Liver (tissue), 9 donors: ENCODE results near the gene CARM1. TPM values are rescaled to one million over a fixed set of nuclear protein-coding genes. Genes with fewer than 3 reads are reported as not detected.

Source experiments
- DNase-seq: peaks from one replicate; pipeline ENCODE4 v3.0.0-alpha.2; 2017; ENCODE audit warnings: low spot score
- H3K27ac ChIP-seq, 2 donors: one replicate each; pipeline ENCODE4 v1.7.0; 2013; ENCODE audit warnings: inconsistent platforms in 2 of 2, low read length in 2 of 2, control low read depth in 1 of 2, low read depth in 1 of 2, mild to moderate bottlenecking in 1 of 2
- H3K27me3 ChIP-seq, 4 donors: one replicate each; pipeline versions ENCODE4 v1.6.1 to v1.7.0; 2013; ENCODE audit warnings: low read length in 3 of 4, inconsistent platforms in 1 of 4, mild to moderate bottlenecking in 1 of 4, moderate library complexity in 1 of 4; ENCODE audit not compliant: control insufficient read depth in 4 of 4, insufficient read depth in 4 of 4
- H3K36me3 ChIP-seq, 4 donors: one replicate each; pipeline versions ENCODE4 v1.6.1 to v1.7.0; 2013; ENCODE audit warnings: low read length in 3 of 4, mild to moderate bottlenecking in 3 of 4, low read depth in 1 of 4, moderate library complexity in 1 of 4; ENCODE audit not compliant: control insufficient read depth in 4 of 4, insufficient read depth in 3 of 4
- H3K4me1 ChIP-seq, 4 donors: one replicate each; pipeline versions ENCODE4 v1.6.1 to v1.7.0; 2013; ENCODE audit warnings: low read length in 3 of 4, mild to moderate bottlenecking in 3 of 4, moderate library complexity in 1 of 4; ENCODE audit not compliant: control insufficient read depth in 4 of 4, insufficient read depth in 4 of 4
- H3K4me3 ChIP-seq, 3 donors: one replicate each; pipeline versions ENCODE4 v1.6.1 to v1.7.0; 2013; ENCODE audit warnings: low read length in 3 of 3, control low read depth in 1 of 3, low read depth in 1 of 3, mild to moderate bottlenecking in 1 of 3
- H3K9ac ChIP-seq, 2 donors: one replicate each; pipeline ENCODE4 v1.7.0; 2013; ENCODE audit warnings: low read length in 2 of 2, mild to moderate bottlenecking in 2 of 2, moderate library complexity in 2 of 2, control low read depth in 1 of 2, low read depth in 1 of 2
- H3K9me3 ChIP-seq, 4 donors: one replicate each; pipeline versions ENCODE4 v1.6.1 to v1.7.0; 2013; ENCODE audit warnings: low read length in 3 of 4; ENCODE audit not compliant: control insufficient read depth in 4 of 4
- ATF3 ChIP-seq: IDR thresholded peaks from 2 replicates; pipeline ENCODE4 v1.6.1; 2016; ENCODE audit warnings: antibody characterized with exemption
- CTCF ChIP-seq: fragments of 150-350 bp; IDR thresholded peaks from 2 replicates; pipeline ENCODE4 v1.5.1; 2017; ENCODE audit warnings: improper control_type of control experiment, low read depth, low read length; ENCODE audit not compliant: missing input control
- EGR1 ChIP-seq, 2 donors: IDR thresholded peaks; 2 replicates each; pipeline ENCODE4 v1.6.1; 2016 to 2018; ENCODE audit warnings: antibody characterized with exemption in 2 of 2, low read depth in 2 of 2
- FOXA1 ChIP-seq: IDR thresholded peaks from 2 replicates; pipeline ENCODE4 v1.6.1; 2016; ENCODE audit warnings: antibody characterized with exemption
- FOXA2 ChIP-seq: IDR thresholded peaks from 2 replicates; pipeline ENCODE4 v1.6.1; 2016; ENCODE audit warnings: antibody characterized with exemption
- GABPA ChIP-seq, 2 donors: IDR thresholded peaks in 1 of 2; conservative IDR thresholded peaks in 1 of 2; 2 replicates each; pipeline ENCODE4 v1.6.1; 2016; ENCODE audit warnings: antibody characterized with exemption in 2 of 2, mild to moderate bottlenecking in 1 of 2, moderate library complexity in 1 of 2
- HNF4A ChIP-seq, 2 donors: conservative IDR thresholded peaks; 2 replicates each; pipeline ENCODE4 v1.6.1; 2016; ENCODE audit warnings: antibody characterized with exemption in 2 of 2, mild to moderate bottlenecking in 2 of 2
- HNF4G ChIP-seq: IDR thresholded peaks from 2 replicates; pipeline ENCODE4 v1.6.1; 2016; ENCODE audit warnings: antibody characterized with exemption
- MAX ChIP-seq: IDR thresholded peaks from 2 replicates; pipeline ENCODE4 v1.6.1; 2016; ENCODE audit warnings: antibody characterized with exemption
- NR2F2 ChIP-seq: IDR thresholded peaks from 2 replicates; pipeline ENCODE4 v1.6.1; 2016; ENCODE audit warnings: antibody characterized with exemption
- RAD21 ChIP-seq, 2 donors: IDR thresholded peaks; 2 replicates each; pipeline ENCODE4 v1.6.1; 2016; ENCODE audit warnings: antibody characterized with exemption in 2 of 2, mild to moderate bottlenecking in 2 of 2
- REST ChIP-seq: IDR thresholded peaks from 2 replicates; pipeline ENCODE4 v1.6.1; 2016; ENCODE audit warnings: antibody characterized with exemption, mild to moderate bottlenecking
- RXRA ChIP-seq, 2 donors: IDR thresholded peaks; 2 replicates each; pipeline ENCODE4 v1.6.1; 2017 to 2018; ENCODE audit warnings: antibody characterized with exemption in 2 of 2, mild to moderate bottlenecking in 1 of 2
- SP1 ChIP-seq: IDR thresholded peaks from 2 replicates; pipeline ENCODE4 v1.6.1; 2018; ENCODE audit warnings: antibody characterized with exemption, mild to moderate bottlenecking
- TAF1 ChIP-seq: conservative IDR thresholded peaks from 2 replicates; pipeline ENCODE4 v1.6.1; 2016; ENCODE audit warnings: antibody characterized with exemption, mild to moderate bottlenecking
- YY1 ChIP-seq: IDR thresholded peaks from 2 replicates; pipeline ENCODE4 v1.6.1; 2016; ENCODE audit warnings: antibody characterized with exemption, mild to moderate bottlenecking
- ZBTB33 ChIP-seq: IDR thresholded peaks from 2 replicates; pipeline ENCODE4 v1.6.1; 2016; ENCODE audit warnings: antibody characterized with exemption
- WGBS: extraction: QIAGEN DNeasy Blood & Tissue Kit; methylation state at CpG from one replicate; pipeline ENCODE4 v1.1.7; 2013; 5-methylcytosine and 5-hydroxymethylcytosine counted together
- polyA plus RNA-seq, 2 donors: library from polyadenylated mRNA; stranded (reverse) in 1 of 2; unstranded in 1 of 2; fragments of 200-250 nt in 1 of 2; fragments of >200 nt in 1 of 2; fragmentation: Nextera tagmentation in 1 of 2; extraction: Ambion mirVana in 1 of 2; gene quantifications; one replicate each; pipeline versions ENCODE4 v1.2.1 to v1.2.3, GENCODE V29; 2013 to 2015
- total RNA-seq, 2 donors: library from RNA; depleted of rRNA; stranded (reverse); fragments of >200 nt; gene quantifications; one replicate each; pipeline ENCODE4 v1.2.3, GENCODE V29; 2014
- donor health status: healthy.
- donor health status: healthy.
- donor health status: healthy.
- donor health status: healthy.
- donor health status: healthy.

The CARM1 gene
- total and polyA plus RNA-seq, 4 donors, result 5.1 to 18.3 (median 15.1) TPM

GRCh38 chr19:10913716-10914340 lies 42.5 kb downstream of the CARM1 start:
- H3K36me3 ChIP-seq, result peaks cover 3 to 31% (median 7%) of the 10 kb centered on the region in 4 donors
- H3K27ac ChIP-seq, result no peak overlapping the region
- 95% methylated on average over 24 of the region's 24 CpGs for WGBS

More at GRCh38 chr19:10913716-10914340, 42.5 kb downstream of the CARM1 start:
- no peaks in the 10 kb centered on the region for H3K27me3 ChIP-seq
- DNase-seq, result no peak
- TF ChIP-seq MAX (no peak), ATF3 (no peak), FOXA1 (no peak), TAF1 (no peak), RXRA (IDR thresholded peaks at IDR 0.05) (no peak), HNF4A (conservative IDR thresholded peaks at IDR 0.05) (no peak), YY1 (no peak), SP1 (no peak), EGR1 (IDR thresholded peaks at IDR 0.05; ENCODE audit: low read depth in 2 of 2) (no peak), CTCF (no peak), ZBTB33 (no peak), NR2F2 (no peak), FOXA2 (no peak), GABPA (IDR thresholded peaks at IDR 0.05 in 1 of 2, conservative IDR thresholded peaks at IDR 0.05 in 1 of 2) (no peak), REST (no peak), RAD21 (IDR thresholded peaks at IDR 0.05) (no peak), HNF4G (no peak)
- no peaks in the 10 kb centered on the region for H3K4me1 ChIP-seq
- H3K9ac ChIP-seq, result no peak overlapping the region
- no peaks in the 10 kb centered on the region for H3K9me3 ChIP-seq
- H3K4me3 ChIP-seq, result no peak overlapping the region
